GM19023 (cell line): ENCODE data around the gene C11orf97.

Experiments used
- ATAC-seq: cut with Tn5 transposase; IDR thresholded peaks from one replicate; pipeline ENCODE4 v1.9.1; 2021; ENCODE audit warnings: mild to moderate bottlenecking, moderate library complexity; ENCODE audit not compliant: unreplicated experiment

C11orf97 gene

GRCh38 chr11:94524341-94524740 is 12.1 kb downstream of the C11orf97 start:
- ATAC-seq: no peak

GRCh38 chr11:94525546-94526324 is 13.5 kb downstream of the C11orf97 start:
- no peak for ATAC-seq

DNA sequence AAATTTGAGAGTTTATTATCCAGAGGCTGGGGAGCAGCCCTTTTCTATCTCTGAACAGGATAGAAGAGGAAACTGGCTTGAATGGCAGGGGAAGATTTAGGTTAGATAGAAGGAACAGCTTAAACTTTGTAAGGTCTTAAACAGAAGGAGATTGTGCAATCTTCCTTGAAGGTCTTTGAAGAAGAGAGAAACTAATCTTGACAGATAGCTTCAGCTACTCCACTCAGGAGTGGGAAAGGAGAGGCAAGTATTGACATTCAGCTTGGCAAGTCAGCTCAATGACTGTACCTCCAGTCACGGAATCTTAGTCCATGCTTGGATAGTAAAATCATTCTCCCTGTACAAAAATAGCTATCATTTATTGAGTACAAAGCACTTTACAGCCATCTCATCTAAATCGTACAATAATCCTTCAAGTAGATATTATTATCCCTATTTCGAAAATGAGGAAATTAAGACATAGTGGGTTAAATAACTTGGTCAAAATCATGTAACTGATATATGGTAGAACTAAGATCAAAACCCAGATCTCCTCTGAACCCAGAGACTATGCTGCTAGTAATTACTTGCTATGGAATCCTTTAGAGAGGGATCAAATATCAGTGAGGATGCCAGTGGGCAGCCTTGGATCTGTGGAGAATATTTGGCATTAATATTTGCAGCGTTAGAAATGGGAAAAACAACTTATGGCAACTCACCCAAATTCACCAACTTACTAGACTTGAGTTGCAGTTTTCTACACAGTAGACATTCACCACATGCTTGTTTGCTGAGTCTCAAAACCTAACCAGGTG is 14.6 kb downstream of the C11orf97 start:
- ATAC-seq: no peak

DNA sequence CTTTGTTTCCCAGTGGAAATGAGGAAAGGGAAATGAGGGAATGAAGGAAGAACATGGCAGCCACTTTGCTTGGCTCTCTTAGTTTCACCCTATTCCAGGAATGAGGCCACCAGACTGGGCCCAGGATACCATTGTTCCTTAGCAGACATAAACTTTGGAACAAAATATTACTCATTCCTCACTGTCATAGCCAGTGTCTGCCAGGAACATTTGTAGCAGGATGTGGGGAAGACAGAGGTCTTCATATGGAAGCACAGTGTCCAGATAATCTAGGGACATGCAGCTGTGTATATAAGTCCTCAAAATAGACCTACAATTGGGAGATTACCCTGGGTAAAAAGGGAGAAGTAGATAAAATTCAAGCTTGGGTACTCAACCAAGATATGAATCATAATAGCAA is 16.3 kb downstream of the C11orf97 start:
- no peak for ATAC-seq

DNA sequence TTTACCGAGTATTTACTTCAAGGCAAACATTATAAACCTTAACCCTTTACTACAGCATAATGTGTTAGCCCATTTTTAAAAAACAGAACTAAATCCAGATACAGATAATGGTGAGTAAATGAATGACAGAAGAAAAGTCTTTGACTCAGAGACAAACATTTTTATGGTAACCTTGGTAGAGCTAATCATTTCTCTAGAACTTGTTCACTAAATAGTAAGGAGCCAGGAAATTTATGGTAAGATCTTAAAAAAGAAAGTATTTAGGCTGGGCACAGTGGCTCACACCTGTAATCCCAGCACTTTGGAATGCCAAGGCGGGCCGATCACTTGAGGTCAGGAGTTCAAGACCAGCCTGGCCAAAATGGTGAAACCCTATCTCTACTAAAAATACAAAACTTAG is 19.9 kb downstream of the C11orf97 start:
- ATAC-seq: no peak

DNA sequence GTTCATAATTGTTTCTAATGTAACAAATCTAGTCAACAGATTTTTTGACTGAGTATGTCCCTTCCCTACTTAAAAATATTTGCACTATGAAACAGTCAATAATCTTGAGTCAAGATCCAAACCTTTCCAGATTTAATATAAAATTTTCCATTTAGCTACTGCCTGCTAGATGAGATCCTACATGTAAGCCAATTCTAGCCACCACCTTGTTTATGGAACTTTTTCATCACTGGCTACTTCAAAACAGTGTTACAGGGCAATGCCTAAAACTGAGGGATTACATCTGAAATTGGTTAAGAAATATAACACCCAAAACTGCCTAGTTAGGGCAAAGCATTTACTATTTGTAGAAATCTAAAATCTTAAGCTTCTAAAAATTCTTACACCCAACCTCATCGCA is 20.9 kb downstream of the C11orf97 start:
- no peak for ATAC-seq

DNA sequence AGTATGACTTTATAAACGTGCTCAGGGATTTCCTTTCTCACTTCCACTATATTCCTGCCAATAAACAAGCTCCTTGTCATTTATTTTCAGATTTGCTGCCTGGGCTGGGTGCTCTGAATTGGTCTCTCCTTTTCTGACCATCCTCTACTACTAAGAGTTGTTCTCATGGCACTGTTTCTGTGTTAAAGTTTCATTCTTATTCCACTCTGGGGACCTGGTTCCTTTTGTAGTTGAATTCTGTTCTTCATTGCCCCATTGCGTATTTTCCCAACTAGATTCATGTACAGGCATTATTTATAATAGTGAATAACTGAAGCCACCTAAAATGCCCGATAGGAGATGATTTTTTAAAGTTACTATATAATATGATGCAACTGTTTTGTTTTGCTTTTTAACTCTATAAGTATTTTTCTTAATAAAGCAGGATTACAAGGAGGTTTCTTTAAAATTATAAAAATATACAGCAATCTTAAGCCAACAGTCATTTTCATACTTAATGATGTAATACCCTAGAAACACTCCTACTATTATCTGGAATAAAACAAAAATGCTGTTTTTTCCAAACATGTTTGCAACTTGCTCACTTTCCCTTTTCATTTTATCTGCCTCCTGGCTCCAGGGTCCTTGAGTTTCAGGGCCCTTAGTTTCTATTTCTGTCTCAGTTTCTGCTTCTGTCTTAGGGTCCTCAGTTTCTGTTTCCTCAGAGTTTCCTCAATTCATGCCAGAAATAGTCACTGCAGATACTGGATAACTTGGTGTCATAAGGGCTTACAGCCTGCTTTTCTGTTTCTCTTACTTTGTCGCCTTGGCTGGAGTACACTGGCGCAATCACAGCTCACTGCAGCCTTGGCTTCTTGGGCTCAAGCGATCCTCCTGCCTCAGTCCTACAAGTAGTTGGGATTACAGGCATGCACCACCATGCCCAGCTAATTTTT is 21.7 kb downstream of the C11orf97 start:
- ATAC-seq: no peak

DNA sequence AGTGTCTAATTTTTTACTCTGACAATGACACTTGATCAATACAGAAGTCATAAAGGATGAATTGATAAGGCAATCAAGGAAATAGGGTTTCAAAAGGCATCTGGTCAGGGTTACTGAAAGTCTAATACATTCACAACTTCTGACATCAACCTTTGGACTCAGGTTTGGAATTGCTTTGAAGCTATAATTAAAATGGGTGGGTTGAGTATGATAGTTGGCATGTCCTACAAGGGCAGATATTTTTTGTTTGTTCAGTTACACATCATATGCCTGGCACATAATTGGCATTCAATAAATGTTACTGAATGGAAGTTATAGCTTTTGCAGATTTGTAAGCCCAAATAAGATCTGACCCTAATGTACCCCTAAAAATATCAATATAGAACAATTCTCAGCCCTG is 24.1 kb downstream of the C11orf97 start:
- ATAC-seq: no peak

DNA sequence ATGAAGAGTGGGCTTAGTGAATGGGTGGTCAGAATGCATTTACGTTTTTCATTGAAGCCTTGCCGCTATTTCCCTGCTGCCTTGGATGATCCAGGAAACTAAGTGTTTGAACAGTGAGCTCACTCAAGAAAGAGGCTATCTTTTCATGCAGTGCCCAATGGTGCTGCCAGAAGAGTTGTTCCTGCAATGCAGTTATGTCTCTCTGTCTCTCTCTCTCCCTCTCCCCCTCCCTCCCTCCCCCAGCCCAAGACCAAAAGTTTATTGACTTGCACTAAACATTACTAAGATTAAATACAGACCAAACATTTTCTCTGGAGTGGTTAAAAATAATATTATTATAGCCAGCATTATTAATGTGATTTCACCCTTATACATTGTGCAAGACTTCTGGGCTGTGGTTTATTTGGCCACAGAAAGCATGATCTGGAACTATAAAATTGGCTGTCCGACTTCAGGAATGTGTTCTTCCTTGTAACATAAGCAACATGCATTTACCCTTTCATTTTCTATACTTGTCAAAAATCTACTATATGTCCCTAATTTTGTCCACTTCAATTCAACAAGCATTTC is 24.9 kb downstream of the C11orf97 start:
- ATAC-seq: no peak

GRCh38 chr11:94539420-94539819 is 27.2 kb downstream of the C11orf97 start:
- no peak for ATAC-seq

DNA sequence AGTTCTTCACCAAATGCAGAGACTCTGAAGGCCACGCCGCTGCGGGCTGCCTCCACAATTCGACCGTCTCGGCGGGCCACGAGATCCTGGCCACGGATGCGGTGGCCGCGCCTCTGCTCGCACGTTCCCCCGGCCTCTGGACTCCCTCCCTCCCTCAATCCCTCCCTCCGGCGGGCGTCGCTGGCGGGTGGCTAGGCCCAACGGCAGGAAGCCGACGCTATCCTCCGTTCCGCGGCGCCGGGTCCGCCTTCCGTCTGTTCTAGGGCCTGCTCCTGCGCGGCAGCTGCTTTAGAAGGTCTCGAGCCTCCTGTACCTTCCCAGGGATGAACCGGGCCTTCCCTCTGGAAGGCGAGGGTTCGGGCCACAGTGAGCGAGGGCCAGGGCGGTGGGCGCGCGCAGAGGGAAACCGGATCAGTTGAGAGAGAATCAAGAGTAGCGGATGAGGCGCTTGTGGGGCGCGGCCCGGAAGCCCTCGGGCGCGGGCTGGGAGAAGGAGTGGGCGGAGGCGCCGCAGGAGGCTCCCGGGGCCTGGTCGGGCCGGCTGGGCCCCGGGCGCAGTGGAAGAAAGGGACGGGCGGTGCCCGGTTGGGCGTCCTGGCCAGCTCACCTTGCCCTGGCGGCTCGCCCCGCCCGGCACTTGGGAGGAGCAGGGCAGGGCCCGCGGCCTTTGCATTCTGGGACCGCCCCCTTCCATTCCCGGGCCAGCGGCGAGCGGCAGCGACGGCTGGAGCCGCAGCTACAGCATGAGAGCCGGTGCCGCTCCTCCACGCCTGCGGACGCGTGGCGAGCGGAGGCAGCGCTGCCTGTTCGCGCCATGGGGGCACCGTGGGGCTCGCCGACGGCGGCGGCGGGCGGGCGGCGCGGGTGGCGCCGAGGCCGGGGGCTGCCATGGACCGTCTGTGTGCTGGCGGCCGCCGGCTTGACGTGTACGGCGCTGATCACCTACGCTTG is 31.7 kb downstream of the C11orf97 start, which contains the start of gene FUT4:
Gene FUT4, plus strand, starts transcription at position 227 of the 951 bp plus-strand sequence. Its CDS starts 213 bp downstream, at position 440.
- peak; percentile 81 for ATAC-seq

- peak; percentile 5 for ATAC-seq
These were observed 32.5 kb downstream of the C11orf97 start for GRCh38 chr11:94544646-94545263.

DNA sequence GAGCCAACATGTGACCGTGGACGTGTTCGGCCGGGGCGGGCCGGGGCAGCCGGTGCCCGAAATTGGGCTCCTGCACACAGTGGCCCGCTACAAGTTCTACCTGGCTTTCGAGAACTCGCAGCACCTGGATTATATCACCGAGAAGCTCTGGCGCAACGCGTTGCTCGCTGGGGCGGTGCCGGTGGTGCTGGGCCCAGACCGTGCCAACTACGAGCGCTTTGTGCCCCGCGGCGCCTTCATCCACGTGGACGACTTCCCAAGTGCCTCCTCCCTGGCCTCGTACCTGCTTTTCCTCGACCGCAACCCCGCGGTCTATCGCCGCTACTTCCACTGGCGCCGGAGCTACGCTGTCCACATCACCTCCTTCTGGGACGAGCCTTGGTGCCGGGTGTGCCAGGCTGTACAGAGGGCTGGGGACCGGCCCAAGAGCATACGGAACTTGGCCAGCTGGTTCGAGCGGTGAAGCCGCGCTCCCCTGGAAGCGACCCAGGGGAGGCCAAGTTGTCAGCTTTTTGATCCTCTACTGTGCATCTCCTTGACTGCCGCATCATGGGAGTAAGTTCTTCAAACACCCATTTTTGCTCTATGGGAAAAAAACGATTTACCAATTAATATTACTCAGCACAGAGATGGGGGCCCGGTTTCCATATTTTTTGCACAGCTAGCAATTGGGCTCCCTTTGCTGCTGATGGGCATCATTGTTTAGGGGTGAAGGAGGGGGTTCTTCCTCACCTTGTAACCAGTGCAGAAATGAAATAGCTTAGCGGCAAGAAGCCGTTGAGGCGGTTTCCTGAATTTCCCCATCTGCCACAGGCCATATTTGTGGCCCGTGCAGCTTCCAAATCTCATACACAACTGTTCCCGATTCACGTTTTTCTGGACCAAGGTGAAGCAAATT is 33.3 kb downstream of the C11orf97 start:
- ATAC-seq: no peak

GRCh38 chr11:94546162-94546470 is 33.9 kb downstream of the C11orf97 start:
- ATAC-seq: no peak

GRCh38 chr11:94546886-94547285 is 34.6 kb downstream of the C11orf97 start:
- no peak for ATAC-seq

- no peak for ATAC-seq
These were observed 36.9 kb downstream of the C11orf97 start for GRCh38 chr11:94549146-94549545.

DNA sequence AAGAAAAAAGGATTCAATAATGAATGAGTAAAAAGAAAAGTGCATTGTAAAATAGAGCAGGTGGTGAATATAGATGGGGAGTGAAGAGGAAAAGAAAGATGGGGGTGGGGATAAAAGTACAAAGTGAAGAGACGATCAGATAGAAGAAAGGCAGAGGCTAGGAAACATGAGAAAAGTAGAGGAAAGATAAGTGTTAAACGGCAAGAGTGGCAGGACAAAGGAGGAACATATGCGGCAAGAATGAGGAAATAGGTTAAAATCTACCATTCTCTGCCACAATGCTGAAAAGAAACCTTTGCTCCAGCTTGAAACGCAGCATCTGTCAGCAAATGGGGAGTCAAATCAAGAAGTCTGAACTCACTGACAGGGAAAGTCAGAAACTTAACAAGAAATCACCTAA is 38.3 kb downstream of the C11orf97 start:
- peak; percentile 50 for ATAC-seq

GRCh38 chr11:94553938-94554337 is 41.7 kb downstream of the C11orf97 start:
- no peak for ATAC-seq
